Body of pancreas (tissue), 4 donors: ENCODE measurements around the gene TBX19.

Experiments
- POLR2A ChIP-seq, 3 donors: fragments of 450-650 bp; IDR thresholded peaks; one replicate each; pipeline ENCODE4 v1.6.1; 2016; ENCODE audit warnings: antibody characterized with exemption in 3 of 3, mild to moderate bottlenecking in 2 of 3
- TF ChIP-seq, protein P1 (sequence below), 7 experiments: fragments of 450-650 bp in 4 of 7; fragments of 200-600 bp in 3 of 7; sonication (generic) in 3 of 7; IDR thresholded peaks; one replicate each; pipeline ENCODE4 v1.5.1; 2016 to 2019; ENCODE audit warnings: antibody characterized with exemption in 7 of 7

DNA sequence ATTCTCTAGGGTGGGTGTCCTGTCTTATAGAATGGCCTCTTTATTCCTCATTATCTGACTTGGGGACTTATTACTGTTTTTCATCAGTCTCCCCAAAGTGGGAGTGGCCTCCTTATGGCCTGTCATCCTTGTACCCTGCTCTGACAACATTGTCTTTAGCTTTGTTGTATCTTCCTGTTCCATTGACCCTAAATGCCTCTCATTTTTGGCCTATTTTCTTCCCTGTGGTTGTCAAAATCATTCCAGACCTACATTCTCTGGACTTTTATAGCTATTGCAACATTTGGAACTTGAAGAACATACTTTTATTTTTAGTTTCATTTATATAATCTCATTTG lies 45.2 kb upstream of the TBX19 start:
- TF ChIP-seq, protein P1, sequence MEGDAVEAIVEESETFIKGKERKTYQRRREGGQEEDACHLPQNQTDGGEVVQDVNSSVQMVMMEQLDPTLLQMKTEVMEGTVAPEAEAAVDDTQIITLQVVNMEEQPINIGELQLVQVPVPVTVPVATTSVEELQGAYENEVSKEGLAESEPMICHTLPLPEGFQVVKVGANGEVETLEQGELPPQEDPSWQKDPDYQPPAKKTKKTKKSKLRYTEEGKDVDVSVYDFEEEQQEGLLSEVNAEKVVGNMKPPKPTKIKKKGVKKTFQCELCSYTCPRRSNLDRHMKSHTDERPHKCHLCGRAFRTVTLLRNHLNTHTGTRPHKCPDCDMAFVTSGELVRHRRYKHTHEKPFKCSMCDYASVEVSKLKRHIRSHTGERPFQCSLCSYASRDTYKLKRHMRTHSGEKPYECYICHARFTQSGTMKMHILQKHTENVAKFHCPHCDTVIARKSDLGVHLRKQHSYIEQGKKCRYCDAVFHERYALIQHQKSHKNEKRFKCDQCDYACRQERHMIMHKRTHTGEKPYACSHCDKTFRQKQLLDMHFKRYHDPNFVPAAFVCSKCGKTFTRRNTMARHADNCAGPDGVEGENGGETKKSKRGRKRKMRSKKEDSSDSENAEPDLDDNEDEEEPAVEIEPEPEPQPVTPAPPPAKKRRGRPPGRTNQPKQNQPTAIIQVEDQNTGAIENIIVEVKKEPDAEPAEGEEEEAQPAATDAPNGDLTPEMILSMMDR (IDR thresholded peaks at IDR 0.05): no peak
- no peak for TF ChIP-seq POLR2A (IDR thresholded peaks at IDR 0.05)
